Bronchial epithelial cell (primary cell): ENCODE data around the gene MSGN1. TPM values are rescaled to one million over a fixed set of nuclear protein-coding genes. Genes with fewer than 3 reads are reported as not detected.

Experiments
- DNase-seq: peaks from one replicate; pipeline ENCODE4 v3.0.0-alpha.2; 2010; ENCODE audit warnings: low read depth
- FAIRE-seq: peaks from 2 replicates; lab custom pipeline; 2011; peaks lifted over from hg19 to GRCh38; lab: Jason Lieb, UNC
- H3K27me3 ChIP-seq: 2 replicates; pipeline ENCODE4 v1.5.1; 2011; ENCODE audit warnings: low read length; ENCODE audit not compliant: control insufficient read depth, insufficient read depth
- H3K36me3 ChIP-seq: 2 replicates; pipeline ENCODE4 v1.5.1; 2011; ENCODE audit warnings: low read length; ENCODE audit not compliant: control insufficient read depth, insufficient read depth
- H3K4me3 ChIP-seq: 2 replicates; pipeline ENCODE4 v1.5.1; 2011; ENCODE audit warnings: mild to moderate bottlenecking, low read depth, low read length, control low read depth
- total RNA-seq: library from RNA; depleted of rRNA; stranded (reverse); fragments of >200 nt; gene quantifications from 2 replicates; pipeline ENCODE4 v1.2.1, GENCODE V29; 2014
- TF ChIP-seq, protein P1 (sequence below): IDR thresholded peaks from 2 replicates; pipeline ENCODE4 v1.5.1; 2011; ENCODE audit warnings: mild to moderate bottlenecking, moderate library complexity, low read length, control low read depth, inconsistent platforms; ENCODE audit not compliant: insufficient read depth, severe bottlenecking

MSGN1 gene, protein sequence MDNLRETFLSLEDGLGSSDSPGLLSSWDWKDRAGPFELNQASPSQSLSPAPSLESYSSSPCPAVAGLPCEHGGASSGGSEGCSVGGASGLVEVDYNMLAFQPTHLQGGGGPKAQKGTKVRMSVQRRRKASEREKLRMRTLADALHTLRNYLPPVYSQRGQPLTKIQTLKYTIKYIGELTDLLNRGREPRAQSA
- not detected in 2 replicates for total RNA-seq

DNA sequence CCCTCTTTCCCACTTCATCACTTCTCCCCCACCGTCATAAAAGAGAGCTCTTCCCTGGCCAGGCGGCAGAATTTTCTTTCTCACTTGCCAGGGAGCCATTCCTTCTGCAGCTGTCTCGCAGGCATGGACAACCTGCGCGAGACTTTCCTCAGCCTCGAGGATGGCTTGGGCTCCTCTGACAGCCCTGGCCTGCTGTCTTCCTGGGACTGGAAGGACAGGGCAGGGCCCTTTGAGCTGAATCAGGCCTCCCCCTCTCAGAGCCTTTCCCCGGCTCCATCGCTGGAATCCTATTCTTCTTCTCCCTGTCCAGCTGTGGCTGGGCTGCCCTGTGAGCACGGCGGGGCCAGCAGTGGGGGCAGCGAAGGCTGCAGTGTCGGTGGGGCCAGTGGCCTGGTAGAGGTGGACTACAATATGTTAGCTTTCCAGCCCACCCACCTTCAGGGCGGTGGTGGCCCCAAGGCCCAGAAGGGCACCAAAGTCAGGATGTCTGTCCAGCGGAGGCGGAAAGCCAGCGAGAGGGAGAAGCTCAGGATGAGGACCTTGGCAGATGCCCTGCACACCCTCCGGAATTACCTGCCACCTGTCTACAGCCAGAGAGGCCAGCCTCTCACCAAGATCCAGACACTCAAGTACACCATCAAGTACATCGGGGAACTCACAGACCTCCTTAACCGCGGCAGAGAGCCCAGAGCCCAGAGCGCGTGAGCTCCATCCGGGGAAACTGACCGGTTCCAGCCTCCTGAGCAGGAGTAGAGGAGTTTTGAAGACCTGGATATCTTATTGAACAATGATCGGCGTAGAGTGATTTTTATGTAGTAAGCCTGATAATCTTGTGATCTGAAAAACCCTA, at the start of gene MSGN1:
Gene MSGN1 (plus strand): TSS at position 65 of the 850 bp plus-strand sequence. CDS start 59 bp downstream, at position 124.
- H3K4me3 ChIP-seq = no peak within 1 kb of the TSS
- no peaks in the 10 kb centered on the region for H3K27me3 ChIP-seq
- no peak for FAIRE-seq
- no peaks in the 10 kb centered on the region for H3K36me3 ChIP-seq
- DNase-seq = no peak
- TF ChIP-seq, protein P1, sequence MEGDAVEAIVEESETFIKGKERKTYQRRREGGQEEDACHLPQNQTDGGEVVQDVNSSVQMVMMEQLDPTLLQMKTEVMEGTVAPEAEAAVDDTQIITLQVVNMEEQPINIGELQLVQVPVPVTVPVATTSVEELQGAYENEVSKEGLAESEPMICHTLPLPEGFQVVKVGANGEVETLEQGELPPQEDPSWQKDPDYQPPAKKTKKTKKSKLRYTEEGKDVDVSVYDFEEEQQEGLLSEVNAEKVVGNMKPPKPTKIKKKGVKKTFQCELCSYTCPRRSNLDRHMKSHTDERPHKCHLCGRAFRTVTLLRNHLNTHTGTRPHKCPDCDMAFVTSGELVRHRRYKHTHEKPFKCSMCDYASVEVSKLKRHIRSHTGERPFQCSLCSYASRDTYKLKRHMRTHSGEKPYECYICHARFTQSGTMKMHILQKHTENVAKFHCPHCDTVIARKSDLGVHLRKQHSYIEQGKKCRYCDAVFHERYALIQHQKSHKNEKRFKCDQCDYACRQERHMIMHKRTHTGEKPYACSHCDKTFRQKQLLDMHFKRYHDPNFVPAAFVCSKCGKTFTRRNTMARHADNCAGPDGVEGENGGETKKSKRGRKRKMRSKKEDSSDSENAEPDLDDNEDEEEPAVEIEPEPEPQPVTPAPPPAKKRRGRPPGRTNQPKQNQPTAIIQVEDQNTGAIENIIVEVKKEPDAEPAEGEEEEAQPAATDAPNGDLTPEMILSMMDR = no peak

DNA sequence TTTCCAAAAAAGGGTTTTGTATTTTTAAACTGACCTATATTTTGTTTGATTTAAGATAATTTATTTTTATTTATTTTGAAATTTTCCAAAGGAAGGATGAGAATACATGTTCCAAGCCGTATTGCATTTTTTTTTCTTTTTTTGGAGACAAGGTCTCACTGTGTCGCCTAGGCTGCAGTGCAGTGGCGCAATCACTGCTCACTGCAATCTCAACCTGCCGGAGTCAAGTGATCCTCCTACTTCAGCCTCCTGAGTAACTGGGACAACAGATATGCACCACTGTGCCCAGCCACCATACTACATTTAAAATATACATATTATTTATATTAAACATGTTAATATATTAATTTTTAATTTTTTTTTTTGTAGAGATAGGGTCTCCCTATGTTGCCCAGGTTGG, 47.4 kb upstream of the MSGN1 start:
- H3K4me3 ChIP-seq = no peak overlapping the region
- FAIRE-seq (no peak), DNase-seq (no peak)
- TF ChIP-seq, protein P1 = no peak
- no peaks in the 10 kb centered on the region for H3K36me3 ChIP-seq
- H3K27me3 ChIP-seq = no peaks in the 10 kb centered on the region

DNA sequence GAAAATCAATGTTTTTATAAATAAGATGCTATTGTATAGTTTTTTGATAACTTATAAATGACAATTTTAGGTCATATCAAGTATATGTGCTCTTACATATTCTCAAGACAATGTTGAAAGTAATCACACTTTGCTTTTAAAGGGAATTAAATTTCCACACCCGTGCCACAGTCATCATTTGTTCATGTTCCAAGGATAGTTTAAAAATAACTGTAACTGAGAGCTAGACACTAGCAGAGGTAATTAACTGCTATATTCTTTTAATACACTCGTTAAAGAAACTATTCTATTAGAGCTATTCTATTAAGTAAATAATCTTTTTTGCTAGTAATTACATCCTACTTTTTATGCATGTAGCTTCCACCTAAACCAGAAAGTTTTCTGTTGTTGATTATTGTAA, 44.3 kb upstream of the MSGN1 start:
- Histone ChIP-seq H3K4me3 (no peak overlapping the region), H3K27me3 (no peaks in the 10 kb centered on the region), H3K36me3 (no peaks in the 10 kb centered on the region)
- no peak for FAIRE-seq
- no peak for DNase-seq
- TF ChIP-seq, protein P1 = no peak

DNA sequence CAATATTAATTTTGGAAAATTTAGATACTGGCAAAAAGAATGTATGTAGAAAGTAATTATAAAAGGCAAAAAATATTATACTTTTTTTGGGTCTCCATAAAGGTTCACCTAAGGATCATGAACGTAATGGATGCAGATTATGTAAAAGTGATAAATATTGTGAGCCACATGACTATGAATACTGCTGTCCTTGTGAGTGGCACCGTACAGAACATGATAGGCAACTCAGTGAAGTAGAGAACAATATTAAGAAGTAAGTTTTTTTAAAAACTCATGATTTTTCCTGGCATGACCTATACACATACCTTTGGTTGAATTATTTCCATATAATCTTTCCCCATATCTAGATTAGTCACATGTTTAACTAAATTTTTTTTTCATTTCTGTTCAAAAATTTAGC, 43.7 kb upstream of the MSGN1 start:
- FAIRE-seq (no peak), DNase-seq (no peak)
- Histone ChIP-seq H3K4me3 (no peak overlapping the region), H3K36me3 (no peaks in the 10 kb centered on the region), H3K27me3 (no peaks in the 10 kb centered on the region)
- TF ChIP-seq, protein P1 = no peak

DNA sequence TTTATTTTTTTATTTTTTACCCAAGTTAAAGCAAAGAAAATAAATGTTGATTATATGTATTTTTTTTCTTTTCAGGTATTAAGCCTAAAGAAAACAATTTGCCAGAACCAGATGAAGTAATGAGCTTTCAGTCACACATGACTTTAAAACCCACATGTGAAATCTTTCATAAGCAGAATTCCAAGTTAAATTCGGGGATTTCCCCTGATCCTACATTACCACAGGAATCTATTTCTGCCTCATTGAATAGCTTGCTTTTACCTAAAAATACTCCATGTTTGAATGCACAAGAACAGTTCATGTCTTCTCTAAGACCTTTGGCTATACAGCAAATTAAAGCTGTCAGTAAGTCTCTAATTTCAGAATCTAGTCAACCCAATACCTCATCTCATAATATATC, 35.7 kb upstream of the MSGN1 start:
- H3K27me3 ChIP-seq = no peaks in the 10 kb centered on the region
- H3K4me3 ChIP-seq = no peak overlapping the region
- TF ChIP-seq, protein P1 = no peak
- no peak for FAIRE-seq
- DNase-seq = no peak
- H3K36me3 ChIP-seq = peaks cover 1% of the 10 kb centered on the region
